GM23338 (cell line): ENCODE data around the gene ARHGAP42. TPM values are rescaled to one million over a fixed set of nuclear protein-coding genes. Genes with fewer than 3 reads are reported as not detected.

Experiments used
- ATAC-seq: fragments of 200-7000 bp; cut with Tn5 transposase; 3 replicates; pipeline ENCODE4 v1.9.1; 2020
- DNase-seq: peaks from one replicate; pipeline ENCODE4 v3.0.0-alpha.2; 2015; ENCODE audit warnings: low spot score
- H2AFZ ChIP-seq: fragments of 200-600 bp; sonication (generic); 2 replicates; pipeline ENCODE4 v1.8.0; 2016; ENCODE audit warnings: antibody characterized with exemption, mild to moderate bottlenecking, moderate library complexity
- H3F3A ChIP-seq: fragments of 200-600 bp; sonication (generic); replicated peaks from 2 replicates; pipeline ENCODE4 v1.8.0; 2017; ENCODE audit warnings: antibody characterized with exemption, mixed run types, low read depth
- H3K27ac ChIP-seq: fragments of 200-600 bp; sonication (generic); 2 replicates; pipeline ENCODE4 v1.6.1; 2016; ENCODE audit warnings: low read depth
- H3K27me3 ChIP-seq: fragments of 200-600 bp; sonication (generic); 2 replicates; pipeline ENCODE4 v1.8.0; 2016; ENCODE audit warnings: mild to moderate bottlenecking, mixed run types, moderate library complexity; ENCODE audit not compliant: insufficient read depth
- H3K36me3 ChIP-seq: fragments of 200-600 bp; sonication (generic); 2 replicates; pipeline ENCODE4 v1.8.0; 2016; ENCODE audit warnings: mild to moderate bottlenecking; ENCODE audit not compliant: insufficient read depth
- H3K4me1 ChIP-seq: fragments of 200-600 bp; sonication (generic); 2 replicates; pipeline ENCODE4 v1.8.0; 2016; ENCODE audit warnings: mild to moderate bottlenecking, moderate library complexity; ENCODE audit not compliant: insufficient read depth
- H3K4me2 ChIP-seq: fragments of 200-600 bp; sonication (generic); 2 replicates; pipeline ENCODE4 v1.7.1; 2017; ENCODE audit warnings: mixed run types
- H3K4me3 ChIP-seq: fragments of 200-600 bp; sonication (generic); 2 replicates; pipeline ENCODE4 v1.6.1; 2016; ENCODE audit warnings: mixed run types
- H3K79me2 ChIP-seq: fragments of 200-600 bp; sonication (generic); replicated peaks from 2 replicates; pipeline ENCODE4 v1.8.0; 2017; ENCODE audit warnings: mild to moderate bottlenecking; ENCODE audit not compliant: insufficient read depth
- H3K9me2 ChIP-seq: fragments of 200-600 bp; sonication (generic); 2 replicates; pipeline ENCODE4 v1.8.0; 2017; ENCODE audit not compliant: insufficient read depth
- H4K20me1 ChIP-seq: fragments of 200-600 bp; sonication (generic); replicated peaks from 2 replicates; pipeline ENCODE4 v1.8.0; 2017; ENCODE audit warnings: mild to moderate bottlenecking; ENCODE audit not compliant: insufficient read depth
- H3K27ac Mint-ChIP-seq: 2 replicates; pipeline ENCODE4 v1.8.0; 2020; ENCODE audit warnings: inconsistent platforms, mild to moderate bottlenecking, moderate library complexity, mixed read lengths
- H3K27me3 Mint-ChIP-seq: 3 replicates; pipeline ENCODE4 v1.8.0; 2022; ENCODE audit warnings: low read depth, mild to moderate bottlenecking, moderate library complexity, mixed read lengths, inconsistent platforms; ENCODE audit not compliant: insufficient read depth, poor library complexity
- H3K36me3 Mint-ChIP-seq: 3 replicates; pipeline ENCODE4 v1.8.0; 2021; ENCODE audit warnings: low read depth, mild to moderate bottlenecking, inconsistent platforms, moderate library complexity, mixed read lengths
- H3K4me1 Mint-ChIP-seq: 3 replicates; pipeline ENCODE4 v1.8.0; 2020; ENCODE audit warnings: mild to moderate bottlenecking, inconsistent platforms, mixed read lengths
- H3K4me3 Mint-ChIP-seq: 3 replicates; pipeline ENCODE4 v1.8.0; 2021; ENCODE audit warnings: moderate library complexity, mild to moderate bottlenecking, inconsistent platforms, mixed read lengths
- H3K9me3 Mint-ChIP-seq: 3 replicates; pipeline ENCODE4 v1.8.0; 2020; ENCODE audit warnings: moderate library complexity, mild to moderate bottlenecking, inconsistent platforms, mixed read lengths
- CREB1 ChIP-seq: fragments of 250-450 bp; sonication (Bioruptor Pico); IDR thresholded peaks from 2 replicates; pipeline ENCODE4 v1.5.0; 2020; ENCODE audit warnings: low read depth, mild to moderate bottlenecking, moderate library complexity
- CTCF ChIP-seq, 2 experiments: fragments of 200-600 bp in 1 of 2; sonication (generic) in 1 of 2; conservative IDR thresholded peaks; 2 replicates each; pipeline versions ENCODE4 v1.5.1 to v1.6.1; 2016 to 2017; ENCODE audit warnings: antibody characterized with exemption in 2 of 2, low read depth in 2 of 2, mild to moderate bottlenecking in 2 of 2, moderate library complexity in 1 of 2
- EZH2 ChIP-seq: fragments of 200-600 bp; sonication (generic); IDR thresholded peaks from one replicate; pipeline ENCODE4 v1.8.0; 2017; ENCODE audit warnings: antibody characterized with exemption, mild to moderate bottlenecking, low read depth; ENCODE audit not compliant: unreplicated experiment
- EZH2phosphoT487 ChIP-seq: fragments of 200-600 bp; sonication (generic); IDR thresholded peaks from one replicate; pipeline ENCODE4 v1.8.1; 2018; ENCODE audit warnings: antibody characterized with exemption; ENCODE audit not compliant: unreplicated experiment
- JUNB ChIP-seq: IDR thresholded peaks from one replicate; pipeline ENCODE4 v1.6.1; 2016; ENCODE audit warnings: antibody characterized with exemption; ENCODE audit not compliant: unreplicated experiment
- NANOG ChIP-seq: IDR thresholded peaks from 2 replicates; pipeline ENCODE4 v1.6.1; 2016; ENCODE audit warnings: antibody characterized with exemption, borderline replicate concordance
- POLR2AphosphoS5 ChIP-seq: IDR thresholded peaks from 2 replicates; pipeline ENCODE4 v1.6.1; 2016; ENCODE audit warnings: antibody characterized with exemption, low read depth
- REST ChIP-seq: IDR thresholded peaks from one replicate; pipeline ENCODE4 v1.6.1; 2018; ENCODE audit warnings: antibody characterized with exemption; ENCODE audit not compliant: unreplicated experiment
- STAT1 ChIP-seq: IDR thresholded peaks from one replicate; pipeline ENCODE4 v1.6.1; 2016; ENCODE audit warnings: antibody characterized with exemption; ENCODE audit not compliant: unreplicated experiment
- ZNF331 ChIP-seq: fragments of 250-450 bp; sonication (Bioruptor Pico); IDR thresholded peaks from 2 replicates; pipeline ENCODE4 v1.5.0; 2020; ENCODE audit warnings: low read depth, mild to moderate bottlenecking, moderate library complexity
- polyA plus RNA-seq: library from polyadenylated mRNA; unstranded; fragments of >200 nt; fragmentation: Nextera tagmentation; extraction: Ambion mirVana; gene quantifications from 2 replicates; pipeline ENCODE4 v1.2.1, GENCODE V29; 2016
- total RNA-seq: library from RNA; depleted of rRNA; stranded (reverse); fragments of >200 nt; shearing (Covaris generic); gene quantifications from 2 replicates; pipeline ENCODE4 v1.2.3, GENCODE V29; 2014
- TF ChIP-seq, protein P1 (sequence below): fragments of 250-450 bp; sonication (Bioruptor Pico); IDR thresholded peaks from 2 replicates; pipeline ENCODE4 v1.5.0; 2020; ENCODE audit warnings: mild to moderate bottlenecking, moderate library complexity
- TF ChIP-seq, protein P2 (sequence below): IDR thresholded peaks from 2 replicates; pipeline ENCODE4 v1.6.1; 2016; ENCODE audit warnings: antibody characterized with exemption

Gene ARHGAP42
- total and polyA plus RNA-seq, 2 experiments from 2014 or later, result 23.7 to 35.7 TPM

GRCh38 chr11:100806296-100806695 is 119.2 kb downstream of the ARHGAP42 start:
- H3K4me1 Mint-ChIP-seq, result peaks cover 22% of the 10 kb centered on the region
- DNase-seq (no peak), ATAC-seq (no peak)
- peaks cover 15% of the 10 kb centered on the region for H3K4me1 ChIP-seq
- no peak overlapping the region for H3K27ac ChIP-seq
- H4K20me1 ChIP-seq, result no peaks in the 10 kb centered on the region
- H3K9me2 ChIP-seq, result no peaks in the 10 kb centered on the region
- TF ChIP-seq POLR2AphosphoS5 (no peak), EZH2 (no peak), REST (no peak), NANOG (no peak), STAT1 (no peak), JUNB (no peak), EZH2phosphoT487 (no peak), CREB1 (no peak), ZNF331 (no peak), CTCF (conservative IDR thresholded peaks at IDR 0.05; ENCODE audit: low read depth in 2 of 2) (no peak)
- TF ChIP-seq, protein P1, sequence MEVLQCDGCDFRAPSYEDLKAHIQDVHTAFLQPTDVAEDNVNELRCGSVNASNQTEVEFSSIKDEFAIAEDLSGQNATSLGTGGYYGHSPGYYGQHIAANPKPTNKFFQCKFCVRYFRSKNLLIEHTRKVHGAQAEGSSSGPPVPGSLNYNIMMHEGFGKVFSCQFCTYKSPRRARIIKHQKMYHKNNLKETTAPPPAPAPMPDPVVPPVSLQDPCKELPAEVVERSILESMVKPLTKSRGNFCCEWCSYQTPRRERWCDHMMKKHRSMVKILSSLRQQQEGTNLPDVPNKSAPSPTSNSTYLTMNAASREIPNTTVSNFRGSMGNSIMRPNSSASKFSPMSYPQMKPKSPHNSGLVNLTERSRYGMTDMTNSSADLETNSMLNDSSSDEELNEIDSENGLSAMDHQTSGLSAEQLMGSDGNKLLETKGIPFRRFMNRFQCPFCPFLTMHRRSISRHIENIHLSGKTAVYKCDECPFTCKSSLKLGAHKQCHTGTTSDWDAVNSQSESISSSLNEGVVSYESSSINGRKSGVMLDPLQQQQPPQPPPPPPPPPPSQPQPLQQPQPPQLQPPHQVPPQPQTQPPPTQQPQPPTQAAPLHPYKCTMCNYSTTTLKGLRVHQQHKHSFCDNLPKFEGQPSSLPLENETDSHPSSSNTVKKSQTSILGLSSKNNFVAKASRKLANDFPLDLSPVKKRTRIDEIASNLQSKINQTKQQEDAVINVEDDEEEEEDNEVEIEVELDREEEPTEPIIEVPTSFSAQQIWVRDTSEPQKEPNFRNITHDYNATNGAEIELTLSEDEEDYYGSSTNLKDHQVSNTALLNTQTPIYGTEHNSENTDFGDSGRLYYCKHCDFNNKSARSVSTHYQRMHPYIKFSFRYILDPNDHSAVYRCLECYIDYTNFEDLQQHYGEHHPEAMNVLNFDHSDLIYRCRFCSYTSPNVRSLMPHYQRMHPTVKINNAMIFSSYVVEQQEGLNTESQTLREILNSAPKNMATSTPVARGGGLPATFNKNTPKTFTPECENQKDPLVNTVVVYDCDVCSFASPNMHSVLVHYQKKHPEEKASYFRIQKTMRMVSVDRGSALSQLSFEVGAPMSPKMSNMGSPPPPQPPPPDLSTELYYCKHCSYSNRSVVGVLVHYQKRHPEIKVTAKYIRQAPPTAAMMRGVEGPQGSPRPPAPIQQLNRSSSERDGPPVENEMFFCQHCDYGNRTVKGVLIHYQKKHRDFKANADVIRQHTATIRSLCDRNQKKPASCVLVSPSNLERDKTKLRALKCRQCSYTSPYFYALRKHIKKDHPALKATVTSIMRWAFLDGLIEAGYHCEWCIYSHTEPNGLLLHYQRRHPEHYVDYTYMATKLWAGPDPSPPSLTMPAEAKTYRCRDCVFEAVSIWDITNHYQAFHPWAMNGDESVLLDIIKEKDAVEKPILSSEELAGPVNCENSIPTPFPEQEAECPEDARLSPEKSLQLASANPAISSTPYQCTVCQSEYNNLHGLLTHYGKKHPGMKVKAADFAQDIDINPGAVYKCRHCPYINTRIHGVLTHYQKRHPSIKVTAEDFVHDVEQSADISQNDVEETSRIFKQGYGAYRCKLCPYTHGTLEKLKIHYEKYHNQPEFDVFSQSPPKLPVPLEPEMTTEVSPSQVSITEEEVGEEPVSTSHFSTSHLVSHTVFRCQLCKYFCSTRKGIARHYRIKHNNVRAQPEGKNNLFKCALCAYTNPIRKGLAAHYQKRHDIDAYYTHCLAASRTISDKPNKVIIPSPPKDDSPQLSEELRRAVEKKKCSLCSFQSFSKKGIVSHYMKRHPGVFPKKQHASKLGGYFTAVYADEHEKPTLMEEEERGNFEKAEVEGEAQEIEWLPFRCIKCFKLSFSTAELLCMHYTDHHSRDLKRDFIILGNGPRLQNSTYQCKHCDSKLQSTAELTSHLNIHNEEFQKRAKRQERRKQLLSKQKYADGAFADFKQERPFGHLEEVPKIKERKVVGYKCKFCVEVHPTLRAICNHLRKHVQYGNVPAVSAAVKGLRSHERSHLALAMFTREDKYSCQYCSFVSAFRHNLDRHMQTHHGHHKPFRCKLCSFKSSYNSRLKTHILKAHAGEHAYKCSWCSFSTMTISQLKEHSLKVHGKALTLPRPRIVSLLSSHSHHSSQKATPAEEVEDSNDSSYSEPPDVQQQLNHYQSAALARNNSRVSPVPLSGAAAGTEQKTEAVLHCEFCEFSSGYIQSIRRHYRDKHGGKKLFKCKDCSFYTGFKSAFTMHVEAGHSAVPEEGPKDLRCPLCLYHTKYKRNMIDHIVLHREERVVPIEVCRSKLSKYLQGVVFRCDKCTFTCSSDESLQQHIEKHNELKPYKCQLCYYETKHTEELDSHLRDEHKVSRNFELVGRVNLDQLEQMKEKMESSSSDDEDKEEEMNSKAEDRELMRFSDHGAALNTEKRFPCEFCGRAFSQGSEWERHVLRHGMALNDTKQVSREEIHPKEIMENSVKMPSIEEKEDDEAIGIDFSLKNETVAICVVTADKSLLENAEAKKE (CRISPR knock-in tag), result no peak
- TF ChIP-seq, protein P2, sequence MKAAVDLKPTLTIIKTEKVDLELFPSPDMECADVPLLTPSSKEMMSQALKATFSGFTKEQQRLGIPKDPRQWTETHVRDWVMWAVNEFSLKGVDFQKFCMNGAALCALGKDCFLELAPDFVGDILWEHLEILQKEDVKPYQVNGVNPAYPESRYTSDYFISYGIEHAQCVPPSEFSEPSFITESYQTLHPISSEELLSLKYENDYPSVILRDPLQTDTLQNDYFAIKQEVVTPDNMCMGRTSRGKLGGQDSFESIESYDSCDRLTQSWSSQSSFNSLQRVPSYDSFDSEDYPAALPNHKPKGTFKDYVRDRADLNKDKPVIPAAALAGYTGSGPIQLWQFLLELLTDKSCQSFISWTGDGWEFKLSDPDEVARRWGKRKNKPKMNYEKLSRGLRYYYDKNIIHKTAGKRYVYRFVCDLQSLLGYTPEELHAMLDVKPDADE, result no peak
- H3K9me3 Mint-ChIP-seq, result no peaks in the 10 kb centered on the region
- H3K4me2 ChIP-seq, result no peak overlapping the region
- peaks cover 6% of the 10 kb centered on the region for H3K27me3 Mint-ChIP-seq
- no peak overlapping the region for H3K4me3 ChIP-seq
- 0 out of 2 replicates have a peak, but pooled peaks cover 3% of the 10 kb centered on the region for H3K79me2 ChIP-seq
- no peak overlapping the region for H3K4me3 Mint-ChIP-seq
- H3K27ac Mint-ChIP-seq, result no peak overlapping the region
- H2AFZ ChIP-seq, result no peak overlapping the region
- H3K36me3 ChIP-seq, result no peaks in the 10 kb centered on the region
- H3K36me3 Mint-ChIP-seq, result no peaks in the 10 kb centered on the region
- H3K27me3 ChIP-seq, result no peaks in the 10 kb centered on the region
- H3F3A ChIP-seq, result no peaks in the 10 kb centered on the region
